Natural killer cell (primary cell): ENCODE results near the gene RGSL1. TPM values are rescaled to one million over a fixed set of nuclear protein-coding genes. Genes with fewer than 3 reads are reported as not detected.

Experiments used
- ATAC-seq, 3 donors: fragments of 150-1000 bp in 2 of 3; fragments of 200-7000 bp in 1 of 3; cut with Tn5 transposase; 1 replicate in 1 of 3; 2 replicates in 2 of 3; pipeline ENCODE4 v1.10.0; 2021; ENCODE audit warnings: mild to moderate bottlenecking in 2 of 3, moderate library complexity in 2 of 3
- DNase-seq, 2 donors: peaks; one replicate each; pipeline versions ENCODE4 v3.0.0 to v3.0.0-alpha.2; 2013 to 2021; ENCODE audit warnings: mixed read lengths in 1 of 2
- H3K27ac ChIP-seq: one replicate; pipeline ENCODE4 v1.5.1; 2013; ENCODE audit warnings: mild to moderate bottlenecking, low read length
- H3K27me3 ChIP-seq: one replicate; pipeline ENCODE4 v1.6.1; 2013; ENCODE audit warnings: low read length; ENCODE audit not compliant: control insufficient read depth, insufficient read depth
- H3K36me3 ChIP-seq: one replicate; pipeline ENCODE4 v1.6.1; 2013; ENCODE audit warnings: low read length; ENCODE audit not compliant: control insufficient read depth, insufficient read depth
- H3K4me1 ChIP-seq: one replicate; pipeline ENCODE4 v1.6.1; 2013; ENCODE audit warnings: low read length; ENCODE audit not compliant: control insufficient read depth, insufficient read depth
- H3K4me3 ChIP-seq: one replicate; pipeline ENCODE4 v1.5.1; 2013; ENCODE audit warnings: low read length
- H3K9me3 ChIP-seq: one replicate; pipeline ENCODE4 v1.6.1; 2013; ENCODE audit warnings: low read length; ENCODE audit not compliant: control insufficient read depth, insufficient read depth
- H3K27ac Mint-ChIP-seq, 2 donors: one replicate each; pipeline ENCODE4 v1.8.0; 2022; ENCODE audit warnings: mild to moderate bottlenecking in 2 of 2, mixed read lengths in 2 of 2, moderate library complexity in 1 of 2
- H3K27me3 Mint-ChIP-seq, 2 donors: one replicate each; pipeline ENCODE4 v1.8.0; 2022; ENCODE audit warnings: low read depth in 2 of 2, mixed read lengths in 2 of 2
- H3K36me3 Mint-ChIP-seq: one replicate; pipeline ENCODE4 v1.8.0; 2022; ENCODE audit warnings: mixed read lengths
- H3K4me1 Mint-ChIP-seq, 2 donors: one replicate each; pipeline ENCODE4 v1.8.0; 2022; ENCODE audit warnings: mixed read lengths in 2 of 2
- H3K4me3 Mint-ChIP-seq: one replicate; pipeline ENCODE4 v1.8.0; 2022; ENCODE audit warnings: mild to moderate bottlenecking, moderate library complexity, mixed read lengths
- H3K9me3 Mint-ChIP-seq, 2 donors: one replicate each; pipeline ENCODE4 v1.8.0; 2022; ENCODE audit warnings: mixed read lengths in 2 of 2
- WGBS: methylation state at CpG from one replicate; pipeline ENCODE4 v1.1.7; 2013; ENCODE audit warnings: missing lambda C conversion rate; ENCODE audit not compliant: insufficient coverage; 5-methylcytosine and 5-hydroxymethylcytosine counted together
- intact Hi-C: fragments of 100-400 bp; cut with micrococcal nuclease; formaldehyde crosslinking; loops from one replicate; pipeline ENCODE4 v1.14.2; 2022
- total RNA-seq, 4 donors: library from RNA; stranded (reverse); fragments of 120-200 nt in 1 of 4; gene quantifications; one replicate each; pipeline versions ENCODE4 v1.2.3 to v1.2.4, GENCODE V29; 2013 to 2022
- TF ChIP-seq, protein P1 (sequence below): fragments of 200-600 bp; IDR thresholded peaks from one replicate; pipeline ENCODE4 v1.8.0; 2022; ENCODE audit warnings: antibody characterized with exemption

Gene RGSL1
- total RNA-seq, 3 donors from 2014 or later (not counting 1 experiment from before 2014, with no cell fraction given), result not detected

DNA sequence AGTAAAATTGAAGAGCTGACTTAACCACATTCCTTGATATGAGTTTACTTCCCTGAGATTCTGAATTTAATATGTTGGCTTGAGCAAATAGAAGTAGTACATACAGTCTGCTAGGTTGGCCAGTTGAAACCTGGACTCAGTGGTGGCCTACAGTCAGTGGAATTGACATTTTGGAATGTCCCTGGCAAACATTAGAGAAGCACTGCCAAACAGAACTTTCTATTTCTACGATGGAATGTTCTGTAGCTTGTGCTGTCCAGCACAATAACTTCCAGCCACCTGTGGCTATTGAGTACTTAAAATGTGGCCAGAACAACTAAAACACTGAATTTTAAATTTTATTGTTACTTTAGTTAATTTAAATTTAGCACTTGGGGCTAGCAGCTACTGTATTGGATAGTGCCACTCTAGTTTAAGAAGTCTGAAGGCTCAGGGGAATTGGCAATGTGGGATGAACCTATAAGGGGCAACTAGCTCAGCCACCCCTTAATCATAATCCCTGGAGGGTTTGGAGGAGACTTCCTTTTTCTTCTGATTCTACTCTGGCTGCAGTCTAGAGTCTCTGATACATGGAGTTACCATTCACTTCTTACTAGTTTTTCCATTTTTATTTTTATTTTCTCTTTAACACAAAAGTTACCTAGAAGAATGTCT lies 39.2 kb upstream of the RGSL1 start:
- 92% methylated on average over 1 of the region's 1 CpG for WGBS
- no peaks in the 10 kb centered on the region for H3K4me1 Mint-ChIP-seq
- ATAC-seq (no peak), DNase-seq (no peak)
- intact Hi-C loops, result no loop called here
- TF ChIP-seq, protein P1, sequence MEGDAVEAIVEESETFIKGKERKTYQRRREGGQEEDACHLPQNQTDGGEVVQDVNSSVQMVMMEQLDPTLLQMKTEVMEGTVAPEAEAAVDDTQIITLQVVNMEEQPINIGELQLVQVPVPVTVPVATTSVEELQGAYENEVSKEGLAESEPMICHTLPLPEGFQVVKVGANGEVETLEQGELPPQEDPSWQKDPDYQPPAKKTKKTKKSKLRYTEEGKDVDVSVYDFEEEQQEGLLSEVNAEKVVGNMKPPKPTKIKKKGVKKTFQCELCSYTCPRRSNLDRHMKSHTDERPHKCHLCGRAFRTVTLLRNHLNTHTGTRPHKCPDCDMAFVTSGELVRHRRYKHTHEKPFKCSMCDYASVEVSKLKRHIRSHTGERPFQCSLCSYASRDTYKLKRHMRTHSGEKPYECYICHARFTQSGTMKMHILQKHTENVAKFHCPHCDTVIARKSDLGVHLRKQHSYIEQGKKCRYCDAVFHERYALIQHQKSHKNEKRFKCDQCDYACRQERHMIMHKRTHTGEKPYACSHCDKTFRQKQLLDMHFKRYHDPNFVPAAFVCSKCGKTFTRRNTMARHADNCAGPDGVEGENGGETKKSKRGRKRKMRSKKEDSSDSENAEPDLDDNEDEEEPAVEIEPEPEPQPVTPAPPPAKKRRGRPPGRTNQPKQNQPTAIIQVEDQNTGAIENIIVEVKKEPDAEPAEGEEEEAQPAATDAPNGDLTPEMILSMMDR, result no peak
- no peak overlapping the region for H3K4me3 Mint-ChIP-seq
- peaks cover 8% of the 10 kb centered on the region for H3K27me3 ChIP-seq
- H3K9me3 Mint-ChIP-seq, result no peaks in the 10 kb centered on the region
- no peaks in the 10 kb centered on the region for H3K4me1 ChIP-seq
- H3K4me3 ChIP-seq, result no peak overlapping the region
- no peak overlapping the region for H3K27ac Mint-ChIP-seq
- no peak overlapping the region for H3K27ac ChIP-seq
- no peaks in the 10 kb centered on the region for H3K9me3 ChIP-seq
- no peaks in the 10 kb centered on the region for H3K36me3 Mint-ChIP-seq
- H3K27me3 Mint-ChIP-seq, result peaks cover 18 to 62% of the 10 kb centered on the region in 2 donors
- no peaks in the 10 kb centered on the region for H3K36me3 ChIP-seq

DNA sequence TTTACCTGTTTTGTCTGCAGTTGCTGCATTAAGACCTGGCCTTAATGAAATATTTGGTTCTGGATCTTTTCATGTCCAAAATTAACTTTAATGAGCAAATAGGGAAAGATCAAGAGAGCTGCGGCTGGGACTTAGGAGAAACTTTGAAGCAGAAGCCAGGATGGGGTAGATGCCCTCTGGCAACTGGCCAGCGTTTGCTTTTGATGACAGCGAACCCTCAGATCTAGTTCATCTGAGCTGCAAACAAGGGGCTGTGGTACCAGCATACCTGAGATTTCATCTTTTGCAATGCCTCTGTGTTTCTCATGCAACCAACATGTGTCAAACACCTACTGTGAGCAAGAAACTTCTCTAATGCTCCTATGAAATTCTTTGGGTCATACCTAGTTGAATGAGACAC lies 36.5 kb upstream of the RGSL1 start:
- 84% methylated on average over 3 of the region's 3 CpGs for WGBS
- Mint-ChIP-seq H3K27me3 (peaks cover 27 to 46% of the 10 kb centered on the region in 2 donors), H3K4me3 (no peak overlapping the region), H3K27ac (no peak overlapping the region), H3K4me1 (no peaks in the 10 kb centered on the region), H3K9me3 (no peaks in the 10 kb centered on the region), H3K36me3 (no peaks in the 10 kb centered on the region)
- H3K9me3 ChIP-seq, result no peaks in the 10 kb centered on the region
- TF ChIP-seq, protein P1, result no peak
- DNase-seq, result no peak
- no peak for ATAC-seq
- no peaks in the 10 kb centered on the region for H3K27me3 ChIP-seq
- H3K36me3 ChIP-seq, result no peaks in the 10 kb centered on the region
- H3K27ac ChIP-seq, result no peak overlapping the region
- intact Hi-C loops, result no loop called here
- no peaks in the 10 kb centered on the region for H3K4me1 ChIP-seq
- H3K4me3 ChIP-seq, result no peak overlapping the region

DNA sequence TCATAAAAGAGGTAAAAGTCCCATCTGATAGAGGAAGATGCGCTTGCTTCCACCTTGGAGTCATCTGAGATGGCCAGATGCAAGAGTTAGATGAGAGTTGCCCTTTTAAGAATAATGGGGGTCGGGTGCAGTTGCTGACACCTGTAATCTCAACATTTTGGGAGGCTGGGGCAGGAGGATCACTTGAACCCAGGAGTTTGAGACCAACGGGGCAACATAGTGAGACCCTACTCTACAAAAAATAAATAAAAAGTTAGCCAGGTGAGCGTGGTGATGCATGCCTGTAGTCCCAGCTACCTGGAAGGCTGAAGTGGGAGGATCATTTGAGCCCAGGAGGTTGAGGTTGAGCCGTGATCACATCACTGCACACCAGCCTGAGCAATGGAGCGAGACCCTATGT lies 36.0 kb upstream of the RGSL1 start:
- no peak for DNase-seq
- H3K9me3 Mint-ChIP-seq, result no peaks in the 10 kb centered on the region
- intact Hi-C loops, result no loop called here
- no peak for ATAC-seq
- WGBS, result 79% methylated on average over 5 of the region's 6 CpGs
- peaks cover 27 to 51% of the 10 kb centered on the region in 2 donors for H3K27me3 Mint-ChIP-seq
- H3K27ac ChIP-seq, result no peak overlapping the region
- no peak overlapping the region for H3K4me3 Mint-ChIP-seq
- H3K4me1 Mint-ChIP-seq, result no peaks in the 10 kb centered on the region
- no peak overlapping the region for H3K27ac Mint-ChIP-seq
- H3K4me3 ChIP-seq, result no peak overlapping the region
- no peaks in the 10 kb centered on the region for H3K27me3 ChIP-seq
- H3K4me1 ChIP-seq, result no peaks in the 10 kb centered on the region
- TF ChIP-seq, protein P1, result no peak
- H3K36me3 Mint-ChIP-seq, result no peaks in the 10 kb centered on the region
- no peaks in the 10 kb centered on the region for H3K36me3 ChIP-seq
- H3K9me3 ChIP-seq, result no peaks in the 10 kb centered on the region

DNA sequence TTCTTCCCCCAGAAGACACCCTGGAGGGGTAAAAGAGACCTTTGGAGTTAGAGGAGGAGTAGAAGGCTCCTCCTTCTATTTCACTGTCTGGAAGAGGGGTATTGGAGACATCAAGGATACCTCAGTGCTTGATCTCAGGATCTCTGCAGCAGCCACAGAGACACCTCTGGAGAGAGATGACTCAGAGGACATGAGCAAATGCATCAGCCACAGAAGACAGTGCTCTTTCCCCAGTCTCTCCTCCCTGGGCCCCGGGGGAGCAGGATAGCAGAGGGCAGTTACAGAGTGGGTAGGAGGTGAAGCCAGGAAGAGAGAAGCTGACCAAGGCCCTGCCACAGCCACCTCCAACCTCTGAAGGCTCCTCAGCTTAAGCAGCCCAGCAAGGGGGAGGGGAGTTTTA lies 34.2 kb upstream of the RGSL1 start:
- Mint-ChIP-seq H3K9me3 (no peaks in the 10 kb centered on the region), H3K27me3 (peaks cover 22 to 48% of the 10 kb centered on the region in 2 donors), H3K4me3 (no peak overlapping the region), H3K4me1 (no peaks in the 10 kb centered on the region), H3K36me3 (no peaks in the 10 kb centered on the region), H3K27ac (no peak overlapping the region)
- DNase-seq, result no peak
- TF ChIP-seq, protein P1, result no peak
- ATAC-seq, result peak in 1 of 3 donors; percentile 37
- H3K4me1 ChIP-seq, result no peaks in the 10 kb centered on the region
- no peaks in the 10 kb centered on the region for H3K27me3 ChIP-seq
- H3K9me3 ChIP-seq, result no peaks in the 10 kb centered on the region
- intact Hi-C loops, result no loop called here
- no peaks in the 10 kb centered on the region for H3K36me3 ChIP-seq
- H3K27ac ChIP-seq, result no peak overlapping the region
- whole genome bisulfite sequencing, result 33% methylated on average over 1 of the region's 1 CpG
- no peak overlapping the region for H3K4me3 ChIP-seq
